Gastroesophageal sphincter (tissue), 3 donors: ENCODE data around the gene OPRPN.

Experiments used
- EP300 ChIP-seq: sonication (generic); formaldehyde crosslinking; IDR thresholded peaks from one replicate; pipeline ENCODE4 v1.6.1; 2017; ENCODE audit warnings: antibody characterized with exemption, mild to moderate bottlenecking
- POLR2A ChIP-seq, 2 donors: fragments of 450-650 bp; IDR thresholded peaks; one replicate each; pipeline ENCODE4 v1.6.1; 2017; ENCODE audit warnings: antibody characterized with exemption in 2 of 2, mild to moderate bottlenecking in 2 of 2, moderate library complexity in 1 of 2
- POLR2AphosphoS5 ChIP-seq: sonication (generic); formaldehyde crosslinking; IDR thresholded peaks from one replicate; pipeline ENCODE4 v1.6.1; 2017; ENCODE audit warnings: antibody characterized with exemption
- TF ChIP-seq, protein P1 (sequence below), 4 experiments: fragments of 200-600 bp in 2 of 4; fragments of 450-650 bp in 2 of 4; sonication (generic) in 1 of 4; IDR thresholded peaks; one replicate each; pipeline ENCODE4 v1.5.1; 2017 to 2019; ENCODE audit warnings: antibody characterized with exemption in 4 of 4, mild to moderate bottlenecking in 2 of 4, moderate library complexity in 2 of 4

DNA sequence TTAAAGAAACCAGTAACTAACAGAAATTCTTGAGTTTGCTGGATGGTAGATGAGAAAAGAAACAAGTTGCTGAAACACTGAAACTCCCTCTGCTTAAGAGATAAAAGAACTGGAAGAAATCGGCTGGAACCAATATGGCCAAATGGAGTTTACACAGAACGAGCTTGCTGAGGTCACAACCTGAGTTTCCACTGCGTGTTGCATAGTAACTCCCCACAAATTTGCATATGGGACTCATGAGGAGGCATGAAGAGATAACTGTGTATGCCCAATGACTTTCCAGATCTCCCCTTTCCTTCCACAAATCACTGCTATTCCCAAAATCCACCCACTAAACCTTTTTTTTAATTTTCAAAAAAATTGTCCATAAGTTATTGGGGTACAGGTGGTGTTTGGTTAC lies 25.0 kb upstream of the OPRPN start:
- TF ChIP-seq, protein P1, sequence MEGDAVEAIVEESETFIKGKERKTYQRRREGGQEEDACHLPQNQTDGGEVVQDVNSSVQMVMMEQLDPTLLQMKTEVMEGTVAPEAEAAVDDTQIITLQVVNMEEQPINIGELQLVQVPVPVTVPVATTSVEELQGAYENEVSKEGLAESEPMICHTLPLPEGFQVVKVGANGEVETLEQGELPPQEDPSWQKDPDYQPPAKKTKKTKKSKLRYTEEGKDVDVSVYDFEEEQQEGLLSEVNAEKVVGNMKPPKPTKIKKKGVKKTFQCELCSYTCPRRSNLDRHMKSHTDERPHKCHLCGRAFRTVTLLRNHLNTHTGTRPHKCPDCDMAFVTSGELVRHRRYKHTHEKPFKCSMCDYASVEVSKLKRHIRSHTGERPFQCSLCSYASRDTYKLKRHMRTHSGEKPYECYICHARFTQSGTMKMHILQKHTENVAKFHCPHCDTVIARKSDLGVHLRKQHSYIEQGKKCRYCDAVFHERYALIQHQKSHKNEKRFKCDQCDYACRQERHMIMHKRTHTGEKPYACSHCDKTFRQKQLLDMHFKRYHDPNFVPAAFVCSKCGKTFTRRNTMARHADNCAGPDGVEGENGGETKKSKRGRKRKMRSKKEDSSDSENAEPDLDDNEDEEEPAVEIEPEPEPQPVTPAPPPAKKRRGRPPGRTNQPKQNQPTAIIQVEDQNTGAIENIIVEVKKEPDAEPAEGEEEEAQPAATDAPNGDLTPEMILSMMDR (IDR thresholded peaks at IDR 0.05): no peak
- no peak for TF ChIP-seq EP300
- no peak for TF ChIP-seq POLR2A (IDR thresholded peaks at IDR 0.05)
- TF ChIP-seq POLR2AphosphoS5: no peak
